DOHH2 (cell line): ENCODE measurements around the gene UBE2E1.

Experiments used
- EZH2phosphoT487 ChIP-seq: fragments of 200-600 bp; sonication (generic); IDR thresholded peaks from 2 replicates; pipeline ENCODE4 v1.6.1; 2017; ENCODE audit warnings: borderline replicate concordance, mild to moderate bottlenecking, antibody characterized with exemption, low read length, moderate library complexity, mixed read lengths
- TF ChIP-seq, protein P1 (sequence below): fragments of 200-600 bp; sonication (generic); IDR thresholded peaks from one replicate; pipeline ENCODE4 v1.5.1; 2014; ENCODE audit warnings: antibody characterized with exemption, mild to moderate bottlenecking, low read depth, low read length; ENCODE audit not compliant: poor library complexity, severe bottlenecking

- TF ChIP-seq, protein P1, sequence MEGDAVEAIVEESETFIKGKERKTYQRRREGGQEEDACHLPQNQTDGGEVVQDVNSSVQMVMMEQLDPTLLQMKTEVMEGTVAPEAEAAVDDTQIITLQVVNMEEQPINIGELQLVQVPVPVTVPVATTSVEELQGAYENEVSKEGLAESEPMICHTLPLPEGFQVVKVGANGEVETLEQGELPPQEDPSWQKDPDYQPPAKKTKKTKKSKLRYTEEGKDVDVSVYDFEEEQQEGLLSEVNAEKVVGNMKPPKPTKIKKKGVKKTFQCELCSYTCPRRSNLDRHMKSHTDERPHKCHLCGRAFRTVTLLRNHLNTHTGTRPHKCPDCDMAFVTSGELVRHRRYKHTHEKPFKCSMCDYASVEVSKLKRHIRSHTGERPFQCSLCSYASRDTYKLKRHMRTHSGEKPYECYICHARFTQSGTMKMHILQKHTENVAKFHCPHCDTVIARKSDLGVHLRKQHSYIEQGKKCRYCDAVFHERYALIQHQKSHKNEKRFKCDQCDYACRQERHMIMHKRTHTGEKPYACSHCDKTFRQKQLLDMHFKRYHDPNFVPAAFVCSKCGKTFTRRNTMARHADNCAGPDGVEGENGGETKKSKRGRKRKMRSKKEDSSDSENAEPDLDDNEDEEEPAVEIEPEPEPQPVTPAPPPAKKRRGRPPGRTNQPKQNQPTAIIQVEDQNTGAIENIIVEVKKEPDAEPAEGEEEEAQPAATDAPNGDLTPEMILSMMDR, result no peak
- no peak for TF ChIP-seq EZH2phosphoT487
Observed at GRCh38 chr3:23875113-23875725, 69.5 kb downstream of the UBE2E1 start.
